ENCODE measurements around the gene RNF227. TPM values are rescaled to one million over a fixed set of nuclear protein-coding genes. Genes with fewer than 3 reads are reported as not detected.

The RNF227 gene
- total and polyA plus RNA-seq, 4 donors: 0.17 to 1.4 (median 0.32) TPM

GRCh38 chr17:7910711-7911110 is 5.4 kb downstream of the RNF227 start:
- Histone ChIP-seq H3K36me3 (ENCODE audit: control insufficient read depth in 4 of 4, insufficient read depth in 3 of 4, low read depth in 1 of 4, low read length in 3 of 4) (peaks cover 2 to 27% (median 3%) of the 10 kb centered on the region in 4 donors), H3K27ac (ENCODE audit: low read depth in 1 of 2, low read length in 2 of 2) (no peak overlapping the region), H3K9me3 (ENCODE audit: control insufficient read depth in 4 of 4, low read length in 3 of 4) (no peaks in the 10 kb centered on the region), H3K4me1 (ENCODE audit: control insufficient read depth in 4 of 4, insufficient read depth in 4 of 4, low read length in 3 of 4) (peaks cover 4 to 11% (median 6%) of the 10 kb centered on the region in 4 donors), H3K27me3 (ENCODE audit: control insufficient read depth in 4 of 4, insufficient read depth in 4 of 4, low read length in 3 of 4) (no peaks in the 10 kb centered on the region), H3K4me3 (ENCODE audit: low read depth in 1 of 3, low read length in 3 of 3) (no peak overlapping the region), H3K9ac (ENCODE audit: low read depth in 1 of 2, low read length in 2 of 2) (no peak overlapping the region)
- TF ChIP-seq FOXA1 (IDR thresholded peaks at IDR 0.05) (no peak), HNF4G (IDR thresholded peaks at IDR 0.05) (no peak), REST (IDR thresholded peaks at IDR 0.05) (no peak), SP1 (IDR thresholded peaks at IDR 0.05) (no peak), ZBTB33 (IDR thresholded peaks at IDR 0.05) (no peak), JUND (IDR thresholded peaks at IDR 0.05) (no peak), GABPA (IDR thresholded peaks at IDR 0.05 in 1 of 2, conservative IDR thresholded peaks at IDR 0.05 in 1 of 2) (no peak), HNF4A (conservative IDR thresholded peaks at IDR 0.05) (no peak), TAF1 (conservative IDR thresholded peaks at IDR 0.05) (no peak), ATF3 (IDR thresholded peaks at IDR 0.05) (no peak), NR2F2 (IDR thresholded peaks at IDR 0.05) (no peak), YY1 (IDR thresholded peaks at IDR 0.05) (no peak)
- WGBS: 94% methylated on average over 13 of the region's 13 CpGs
- DNase-seq (ENCODE audit: low spot score): no peak

- peaks cover 2 to 27% (median 3%) of the 10 kb centered on the region in 4 donors for H3K36me3 ChIP-seq (ENCODE audit: control insufficient read depth in 4 of 4, insufficient read depth in 3 of 4, low read depth in 1 of 4, low read length in 3 of 4)
- no peak overlapping the region for H3K4me3 ChIP-seq (ENCODE audit: low read depth in 1 of 3, low read length in 3 of 3)
- TF ChIP-seq HNF4A (conservative IDR thresholded peaks at IDR 0.05) (no peak), NR2F2 (IDR thresholded peaks at IDR 0.05) (no peak), YY1 (IDR thresholded peaks at IDR 0.05) (no peak), JUND (IDR thresholded peaks at IDR 0.05) (no peak), ZBTB33 (IDR thresholded peaks at IDR 0.05) (no peak), RXRA (IDR thresholded peaks at IDR 0.05) (no peak), MAX (IDR thresholded peaks at IDR 0.05) (no peak), HNF4G (IDR thresholded peaks at IDR 0.05) (no peak), RAD21 (IDR thresholded peaks at IDR 0.05) (no peak)
- peaks cover under 1 to 8% (median 3%) of the 10 kb centered on the region in 4 donors for H3K4me1 ChIP-seq (ENCODE audit: control insufficient read depth in 4 of 4, insufficient read depth in 4 of 4, low read length in 3 of 4)
- no peak for DNase-seq (ENCODE audit: low spot score)
- no peaks in the 10 kb centered on the region for H3K9me3 ChIP-seq (ENCODE audit: control insufficient read depth in 4 of 4, low read length in 3 of 4)
- 97% methylated on average over 15 of the region's 15 CpGs for WGBS
- no peaks in the 10 kb centered on the region for H3K27me3 ChIP-seq (ENCODE audit: control insufficient read depth in 4 of 4, insufficient read depth in 4 of 4, low read length in 3 of 4)
- H3K9ac ChIP-seq (ENCODE audit: low read depth in 1 of 2, low read length in 2 of 2): no peak overlapping the region
- no peak overlapping the region for H3K27ac ChIP-seq (ENCODE audit: low read depth in 1 of 2, low read length in 2 of 2)
Measured at GRCh38 chr17:7910281-7910680, 5.8 kb downstream of the RNF227 start.

All from liver (tissue), 9 donors.